ENCODE data around the gene SLC2A9. TPM values are rescaled to one million over a fixed set of nuclear protein-coding genes. Genes with fewer than 3 reads are reported as not detected.
A peak's percentile ranks its signal among the peaks of the same experiment; 100 is the strongest.

Gene SLC2A9
- total and polyA plus RNA-seq, 2 of the 13 experiments (the other 11 are each of a cell fraction or from before 2014, with no cell fraction given), result 36.2 to 42.3 TPM

GRCh38 chr4:10019521-10020051, 1.7 kb downstream of the SLC2A9 start:
- H3K27me3 ChIP-seq (ENCODE audit: control insufficient read depth in 1 of 2, insufficient read depth in 2 of 2, low read length in 2 of 2), result no peaks in the 10 kb centered on the region
- intact Hi-C loops (cut with micrococcal nuclease; ENCODE audit: unreplicated experiment), result loop anchor here (5.0 kb wide), 1 partner anchor 72 kb away; no protein-coding TSS in a partner anchor
- H3K79me2 ChIP-seq (ENCODE audit: insufficient read depth, low read length), result peaks cover 58% of the 10 kb centered on the region
- H2AFZ ChIP-seq (ENCODE audit: low read length), result no peak overlapping the region
- no peak for FAIRE-seq
- DNase-seq (ENCODE audit: low spot score), result no peak
- no TSS peak for BruUV-seq (replicated peaks)
- peak overlapping the region; percentile 85 for H3K4me2 ChIP-seq (ENCODE audit: low read depth, low read length)
- WGBS (ENCODE audit: low lambda C conversion rate), result 87% methylated on average over 9 of the region's 9 CpGs
- CTCF ChIA-PET (ENCODE audit: low intra/inter-chr PET ratio, low total read pairs), result no interaction called here
- peaks cover 3 to 11% of the 10 kb centered on the region in 2 experiments; a peak in 2 of 5 replicates for H3K36me3 ChIP-seq (replicated peaks in 1 of 2; ENCODE audit: control insufficient read depth in 1 of 2, insufficient read depth in 2 of 2, low read length in 2 of 2)
- H3K4me3 ChIP-seq (replicated peaks in 1 of 3; ENCODE audit: insufficient read depth in 1 of 3, low read depth in 2 of 3, low read length in 3 of 3), result peak overlapping the region in 1 of 3 experiments; percentile 77; a peak in 2 of 6 replicates
- peak overlapping the region; percentile 89 for H3K27ac ChIP-seq (ENCODE audit: extremely low read length, insufficient read depth, low read length)
- H3K9me3 ChIP-seq (ENCODE audit: low read length), result no peaks in the 10 kb centered on the region
- H3K9ac ChIP-seq (ENCODE audit: insufficient read depth, low read depth, low read length), result peak overlapping the region; percentile 82; the same call in 1 of the 2 replicates
- H3K4me1 ChIP-seq (ENCODE audit: insufficient read depth, low read length), result peaks cover 96% of the 10 kb centered on the region
- POLR2A ChIA-PET, result interaction anchor here (1.0 kb wide), 1 partner anchor 16 kb away, joined by 3 read pairs; no protein-coding TSS in a partner anchor
- no peak for ATAC-seq
- in situ Hi-C loops (cut with HindIII; ENCODE audit: extremely low pct_ligation_motif_present, low pct_unique_long_range_greater_than_20kb), result loop anchor here (5.0 to 10.0 kb wide), 3 partner anchors 33 to 315 kb away; no protein-coding TSS in a partner anchor
- no peaks in the 10 kb centered on the region for H4K20me1 ChIP-seq (ENCODE audit: insufficient read depth, low read length)
- TF ChIP-seq HNRNPH1 (optimal IDR thresholded peaks at IDR 0.05; ENCODE audit: low read depth, low read length) (no peak), TMF1 (CRISPR knock-in tag; IDR thresholded peaks at IDR 0.05; ENCODE audit: low read depth) (no peak), AGO2 (optimal IDR thresholded peaks at IDR 0.05; ENCODE audit: low read depth, low read length) (no peak), IKZF4 (CRISPR knock-in tag; IDR thresholded peaks at IDR 0.05; ENCODE audit: borderline replicate concordance, low read depth, not compliant biosample characterization) (no peak), POLR2AphosphoS2 (IDR thresholded peaks at IDR 0.05; ENCODE audit: low read depth, low read length) (no peak), ADNP (CRISPR knock-in tag; IDR thresholded peaks at IDR 0.05) (no peak), CEBPB (IDR thresholded peaks at IDR 0.05; ENCODE audit: borderline replicate concordance, low read depth, low read length) (no peak), ZBTB38 (CRISPR knock-in tag; IDR thresholded peaks at IDR 0.05) (peak; percentile 100), MYNN (CRISPR knock-in tag; IDR thresholded peaks at IDR 0.05; ENCODE audit: low read depth) (no peak), U2AF2 (IDR thresholded peaks at IDR 0.05; ENCODE audit: low read depth, low read length) (no peak), ZBTB33 (CRISPR knock-in tag; IDR thresholded peaks at IDR 0.05) (no peak; the same call in 1 of the 2 replicates), ZNF33A (CRISPR knock-in tag; IDR thresholded peaks at IDR 0.05; ENCODE audit: borderline replicate concordance) (no peak), ARID5B (CRISPR knock-in tag; IDR thresholded peaks at IDR 0.05) (no peak), ETV6 (CRISPR knock-in tag; conservative IDR thresholded peaks at IDR 0.05) (no peak)

Measured in HepG2 (cell line).